HepG2 (cell line): ENCODE data around the gene TAF6. TPM values are rescaled to one million over a fixed set of nuclear protein-coding genes. Genes with fewer than 3 reads are reported as not detected.

ENCODE experiments used
- ARID4A ChIP-seq: sonication (generic); formaldehyde crosslinking; IDR thresholded peaks from 2 replicates; pipeline ENCODE4 v1.5.0; 2020; ENCODE audit warnings: mild to moderate bottlenecking, missing genetic modification reagents, borderline replicate concordance
- ARNTL ChIP-seq: sonication (generic); formaldehyde crosslinking; IDR thresholded peaks from 2 replicates; pipeline ENCODE4 v1.4.0; 2020; ENCODE audit warnings: mild to moderate bottlenecking, missing genetic modification reagents
- BATF2 ChIP-seq: sonication (generic); formaldehyde crosslinking; IDR thresholded peaks from 2 replicates; pipeline ENCODE4 v1.8.0; 2022; ENCODE audit warnings: mild to moderate bottlenecking, missing genetic modification reagents, moderate library complexity
- CBX1 ChIP-seq: IDR thresholded peaks from one replicate; pipeline ENCODE4 v1.6.1; 2016; ENCODE audit warnings: antibody characterized with exemption, low read depth
- CEBPB ChIP-seq: IDR thresholded peaks from 2 replicates; pipeline ENCODE4 v1.6.1; 2011; ENCODE audit warnings: low read depth, low read length, improper control_type of control experiment, borderline replicate concordance
- FUBP1 ChIP-seq: sonication (generic); formaldehyde crosslinking; IDR thresholded peaks from 2 replicates; pipeline ENCODE4 v1.5.1; 2020; ENCODE audit warnings: missing genetic modification reagents, mild to moderate bottlenecking, borderline replicate concordance
- GATAD1 ChIP-seq: IDR thresholded peaks from 2 replicates; pipeline ENCODE4 v1.6.1; 2016; ENCODE audit warnings: missing genetic modification reagents, missing compliant biosample characterization
- HOXA3 ChIP-seq: sonication (generic); formaldehyde crosslinking; IDR thresholded peaks from 2 replicates; pipeline ENCODE4 v1.5.0; 2020; ENCODE audit warnings: missing genetic modification reagents
- MXD4 ChIP-seq: IDR thresholded peaks from 2 replicates; pipeline ENCODE4 v1.6.1; 2016; ENCODE audit warnings: mild to moderate bottlenecking, missing biosample characterization, missing genetic modification reagents
- MXI1 ChIP-seq: IDR thresholded peaks from 3 replicates; pipeline ENCODE4 v1.6.1; 2012; ENCODE audit warnings: low read depth, low read length, inconsistent platforms, borderline replicate concordance
- NR0B2 ChIP-seq: sonication (generic); formaldehyde crosslinking; IDR thresholded peaks from 2 replicates; pipeline ENCODE4 v1.4.0; 2020; ENCODE audit warnings: mild to moderate bottlenecking, missing genetic modification reagents
- RARA ChIP-seq: IDR thresholded peaks from 2 replicates; pipeline ENCODE4 v1.6.1; 2016; ENCODE audit warnings: missing genetic modification reagents, missing compliant biosample characterization
- SATB2 ChIP-seq: sonication (generic); formaldehyde crosslinking; IDR thresholded peaks from 2 replicates; pipeline ENCODE4 v1.5.0; 2020; ENCODE audit warnings: missing genetic modification reagents
- SIN3A ChIP-seq: IDR thresholded peaks from 2 replicates; pipeline ENCODE4 v1.6.1; 2011; ENCODE audit warnings: low read depth, mild to moderate bottlenecking, control low read depth, low read length, borderline replicate concordance
- ZNF441 ChIP-seq: sonication (generic); formaldehyde crosslinking; IDR thresholded peaks from 2 replicates; pipeline ENCODE4 v1.7.0; 2021; ENCODE audit warnings: missing genetic modification reagents, borderline replicate concordance
- ZNF556 ChIP-seq: sonication (generic); formaldehyde crosslinking; IDR thresholded peaks from 2 replicates; pipeline ENCODE4 v1.4.0; 2020; ENCODE audit warnings: mild to moderate bottlenecking, missing genetic modification reagents, borderline replicate concordance
- ZNF687 ChIP-seq: sonication (generic); formaldehyde crosslinking; IDR thresholded peaks from 2 replicates; pipeline ENCODE4 v1.5.1; 2020; ENCODE audit warnings: mild to moderate bottlenecking, missing genetic modification reagents, moderate library complexity
- polyA plus RNA-seq, 8 experiments: library from polyadenylated mRNA; depleted of rRNA in 3 of 8; stranded (reverse) in 7 of 8; unstranded in 1 of 8; fragments of >200 nt; fragmentation: Illumina TruSeq in 4 of 8; extraction: Trizol in 4 of 8; gene quantifications; 2 replicates each; pipeline versions ENCODE4 v1.2.1 to v1.2.3, GENCODE V29; 2011 to 2016; ENCODE audit warnings: low read depth in 4 of 8, missing spikeins in 1 of 8, mixed read lengths in 1 of 8; ENCODE audit not compliant: insufficient read depth in 1 of 8
- total RNA-seq, 5 experiments: library from RNA; depleted of rRNA; stranded (reverse); fragments of >200 nt; fragmentation: Illumina TruSeq; extraction: Trizol; gene quantifications; 2 replicates each; pipeline ENCODE4 v1.2.3, GENCODE V29; 2016; ENCODE audit warnings: low read depth in 1 of 5
- TF ChIP-seq, protein P1 (sequence below): IDR thresholded peaks from 2 replicates; pipeline ENCODE4 v1.6.1; 2016; ENCODE audit warnings: missing genetic modification reagents, missing compliant biosample characterization

Gene TAF6
- total and polyA plus RNA-seq, 2 of the 13 experiments (the other 11 are each of a cell fraction or from before 2014, with no cell fraction given) = 12.9 to 18.8 TPM

DNA sequence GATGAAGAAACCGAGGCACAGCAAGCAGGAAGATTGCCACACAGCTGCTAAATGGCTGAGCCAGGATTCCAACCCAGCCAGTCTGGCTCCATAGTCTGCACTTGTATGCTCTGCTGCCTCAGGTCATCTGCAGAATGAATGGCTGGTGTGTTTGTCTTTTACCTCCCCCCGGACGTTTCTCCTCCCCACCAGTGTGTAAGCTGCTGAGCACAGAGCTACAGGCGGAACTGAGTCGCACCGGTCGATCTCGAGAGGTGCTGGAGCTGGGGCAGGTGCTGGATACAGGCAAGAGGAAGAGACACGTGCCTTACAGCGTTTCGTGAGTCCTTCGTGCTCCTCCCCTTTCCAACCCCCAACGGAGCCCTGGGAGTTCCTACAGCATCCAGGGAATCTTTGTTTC, 2.9 kb upstream of the TAF6 start (continued):
- TF ChIP-seq ZNF687 (peak; percentile 88), HOXA3 (CRISPR knock-in tag) (peak; percentile 70), SIN3A (peak; percentile 65; the same call in 1 of the 2 replicates), CBX1 (no peak), RARA (peak; percentile 52; the same call in 1 of the 2 replicates), FUBP1 (CRISPR knock-in tag) (no peak), BATF2 (0 out of 2 replicates have a peak, but pooled peaks have one; percentile 38), GATAD1 (CRISPR knock-in tag) (peak; percentile 34; the same call in 1 of the 2 replicates), MXD4 (CRISPR knock-in tag) (peak; percentile 67; the same call in 1 of the 2 replicates), CEBPB (peak; percentile 57; the same call in 1 of the 2 replicates), ZNF441 (peak; percentile 91), SATB2 (no peak), MXI1 (peak; percentile 53; the same call in 1 of the 3 replicates), ARID4A (CRISPR knock-in tag) (peak; percentile 41; the same call in 1 of the 2 replicates), NR0B2 (CRISPR knock-in tag) (0 out of 2 replicates have a peak, but pooled peaks have one; percentile 41), ZNF556 (CRISPR knock-in tag) (peak; percentile 72; the same call in 1 of the 2 replicates), ARNTL (CRISPR knock-in tag) (peak; percentile 86)
- TF ChIP-seq, protein P1, sequence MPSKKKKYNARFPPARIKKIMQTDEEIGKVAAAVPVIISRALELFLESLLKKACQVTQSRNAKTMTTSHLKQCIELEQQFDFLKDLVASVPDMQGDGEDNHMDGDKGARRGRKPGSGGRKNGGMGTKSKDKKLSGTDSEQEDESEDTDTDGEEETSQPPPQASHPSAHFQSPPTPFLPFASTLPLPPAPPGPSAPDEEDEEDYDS (CRISPR knock-in tag) = peak; percentile 56; the same call in 1 of the 2 replicates
